ENCODE results near the gene ZNF566.

DNA sequence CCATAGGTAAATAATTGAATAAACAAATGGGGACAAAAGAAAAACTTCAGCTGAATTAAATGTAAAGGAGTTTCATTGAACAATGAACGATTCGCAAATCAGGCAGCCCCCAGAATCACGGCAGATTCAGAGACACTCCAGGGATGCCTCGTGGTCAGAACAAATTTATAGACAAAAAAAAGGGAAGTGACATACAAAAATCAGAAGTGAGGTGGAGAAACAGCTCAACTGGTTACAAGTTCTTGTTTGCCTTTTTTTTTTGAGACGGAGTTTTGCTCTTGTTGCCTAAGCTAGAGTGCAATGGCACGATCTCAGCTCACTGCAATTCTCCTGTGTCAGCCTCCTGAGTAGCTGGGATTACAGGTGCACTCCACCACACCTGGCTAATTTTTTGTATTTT is 5.7 kb downstream of the ZNF566 start:
- TF ChIP-seq, protein P1, sequence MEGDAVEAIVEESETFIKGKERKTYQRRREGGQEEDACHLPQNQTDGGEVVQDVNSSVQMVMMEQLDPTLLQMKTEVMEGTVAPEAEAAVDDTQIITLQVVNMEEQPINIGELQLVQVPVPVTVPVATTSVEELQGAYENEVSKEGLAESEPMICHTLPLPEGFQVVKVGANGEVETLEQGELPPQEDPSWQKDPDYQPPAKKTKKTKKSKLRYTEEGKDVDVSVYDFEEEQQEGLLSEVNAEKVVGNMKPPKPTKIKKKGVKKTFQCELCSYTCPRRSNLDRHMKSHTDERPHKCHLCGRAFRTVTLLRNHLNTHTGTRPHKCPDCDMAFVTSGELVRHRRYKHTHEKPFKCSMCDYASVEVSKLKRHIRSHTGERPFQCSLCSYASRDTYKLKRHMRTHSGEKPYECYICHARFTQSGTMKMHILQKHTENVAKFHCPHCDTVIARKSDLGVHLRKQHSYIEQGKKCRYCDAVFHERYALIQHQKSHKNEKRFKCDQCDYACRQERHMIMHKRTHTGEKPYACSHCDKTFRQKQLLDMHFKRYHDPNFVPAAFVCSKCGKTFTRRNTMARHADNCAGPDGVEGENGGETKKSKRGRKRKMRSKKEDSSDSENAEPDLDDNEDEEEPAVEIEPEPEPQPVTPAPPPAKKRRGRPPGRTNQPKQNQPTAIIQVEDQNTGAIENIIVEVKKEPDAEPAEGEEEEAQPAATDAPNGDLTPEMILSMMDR (conservative IDR thresholded peaks at IDR 0.05; ENCODE audit: low read depth, low read length) = no peak
- TF ChIP-seq RFX5 (IDR thresholded peaks at IDR 0.05; ENCODE audit: low read depth, low read length) (no peak), POLR2A (IDR thresholded peaks at IDR 0.05; ENCODE audit: low read depth, low read length) (no peak), MAZ (IDR thresholded peaks at IDR 0.05; ENCODE audit: borderline replicate concordance, low read depth, low read length) (no peak), CEBPB (IDR thresholded peaks at IDR 0.05; ENCODE audit: low read depth, low read length) (no peak), RAD21 (IDR thresholded peaks at IDR 0.05; ENCODE audit: low read length) (no peak), SMC3 (IDR thresholded peaks at IDR 0.05; ENCODE audit: low read depth, low read length) (no peak), BHLHE40 (IDR thresholded peaks at IDR 0.05; ENCODE audit: low read depth, low read length) (no peak)

Measured in IMR-90 (cell line).